Heart right ventricle (tissue), 16 donors: ENCODE results near the gene HCAR2. TPM values are rescaled to one million over a fixed set of nuclear protein-coding genes. Genes with fewer than 3 reads are reported as not detected.

ENCODE experiments used
- ATAC-seq, 8 donors: fragments of 200-7000 bp; cut with Tn5 transposase; one replicate each; pipeline ENCODE4 v1.9.1; 2020; ENCODE audit warnings: mild to moderate bottlenecking in 8 of 8, moderate library complexity in 8 of 8, moderate number of reproducible peaks in 1 of 8
- DNase-seq, 2 donors: peaks; one replicate each; pipeline ENCODE4 v3.0.0-alpha.2; 2020
- H3K27ac ChIP-seq, 10 donors: fragments of 200-600 bp; sonication (generic) in 2 of 10; one replicate each; pipeline versions ENCODE4 v1.5.0 to v1.8.0; 2020 to 2022; ENCODE audit warnings: mild to moderate bottlenecking in 3 of 10
- H3K27me3 ChIP-seq, 7 donors: fragments of 200-600 bp; one replicate each; pipeline ENCODE4 v1.8.0; 2021 to 2022; ENCODE audit warnings: mild to moderate bottlenecking in 2 of 7
- H3K36me3 ChIP-seq, 9 donors: fragments of 200-600 bp; sonication (generic) in 1 of 9; one replicate each; pipeline versions ENCODE4 v1.5.0 to v1.8.0; 2020 to 2022; ENCODE audit warnings: mild to moderate bottlenecking in 2 of 9
- H3K4me1 ChIP-seq, 9 donors: fragments of 200-600 bp; sonication (generic) in 1 of 9; one replicate each; pipeline versions ENCODE4 v1.5.0 to v1.8.0; 2020 to 2022; ENCODE audit warnings: mild to moderate bottlenecking in 4 of 9
- H3K4me3 ChIP-seq, 10 donors: fragments of 200-600 bp; sonication (generic) in 2 of 10; one replicate each; pipeline versions ENCODE4 v1.5.0 to v1.8.0; 2020 to 2022; ENCODE audit warnings: mild to moderate bottlenecking in 7 of 10, moderate library complexity in 2 of 10
- H3K9me3 ChIP-seq, 11 donors: fragments of 200-600 bp in 10 of 11; sonication (generic) in 2 of 11; one replicate each; pipeline versions ENCODE4 v1.5.0 to v1.8.0; 2013 to 2022; ENCODE audit warnings: mild to moderate bottlenecking in 2 of 11, control low read depth in 1 of 11, moderate library complexity in 1 of 11
- WGBS, 2 donors: extraction: QIAGEN DNeasy Blood & Tissue Kit; methylation state at CpG; one replicate each; pipeline ENCODE4 v1.1.7; 2013; ENCODE audit warnings: inconsistent platforms in 1 of 2; 5-methylcytosine and 5-hydroxymethylcytosine counted together
- intact Hi-C, 10 donors: fragments of 100-400 bp; cut with DNase I; formaldehyde crosslinking; loops; one replicate each; pipeline versions ENCODE4 v1.11.1 to v1.14.2; 2022
- polyA plus RNA-seq, 2 donors: library from polyadenylated mRNA; stranded (reverse); fragments of 200-250 nt; gene quantifications; one replicate each; pipeline ENCODE4 v1.2.3, GENCODE V29; 2013
- total RNA-seq, 10 donors: library from RNA; stranded (reverse); fragmentation: NEBNext Ultra II Directional in 3 of 10; extraction: Animal tissue kit (Norgen Biotek cat#: 25700) in 3 of 10; gene quantifications; one replicate each; pipeline versions ENCODE4 v1.2.1 to v1.2.4, GENCODE V29; 2021 to 2023
- TF ChIP-seq, protein P1 (sequence below), 9 donors: fragments of 200-600 bp; sonication (generic) in 2 of 9; IDR thresholded peaks; one replicate each; pipeline versions ENCODE4 v1.5.0 to v1.8.0; 2021 to 2022; ENCODE audit warnings: antibody characterized with exemption in 9 of 9, mild to moderate bottlenecking in 5 of 9, moderate library complexity in 1 of 9
- donor health status: Arrhythmogenic right ventricular cardiomyopathy.
- donor health status: ischemic (EF 13 %, LVEDD 7.1; RV severe dilation, severe dysfunction).
- donor health status: healthy with polysubstance abuse.
- donor health status: DM: no; HTN: yes; CAD: no.
- donor health status: DM: no; HTN: no; CAD: no.
- donor health status: ischemic (EF 25% LVEDD 6.9; RV normal size, moderate dysfunction).
- donor health status: ischemic (EF 25% LVEDD 5.7; RV mildly dilated, moderate dysfunction).
- donor health status: healthy.
- donor health status: DM: yes; HTN: yes; CAD: no.
- donor health status: Ischemic cardiomyopathy.
- donor health status: ischemic (EF 35%, LVEDD 5.7; RV mildly dilated, moderate dysfunction).
- donor health status: nonischemic (EF 11% LVEDD 7.7; RV severe dilation, severe dysfunction).
- donor health status: DM: yes; HTN: yes; CAD: no.
- donor health status: PGD.
- donor health status: ischemic (EF 29% LVEDD 5.4; RV normal size, mild dysfunction).
- donor health status: nonischemic (EF 23%, LVEDD 6.1; RV moderate dilation, normal function).

The HCAR2 gene
- total and polyA plus RNA-seq, 12 donors = 0.13 to 1.5 (median 0.40) TPM; not detected in 4

DNA sequence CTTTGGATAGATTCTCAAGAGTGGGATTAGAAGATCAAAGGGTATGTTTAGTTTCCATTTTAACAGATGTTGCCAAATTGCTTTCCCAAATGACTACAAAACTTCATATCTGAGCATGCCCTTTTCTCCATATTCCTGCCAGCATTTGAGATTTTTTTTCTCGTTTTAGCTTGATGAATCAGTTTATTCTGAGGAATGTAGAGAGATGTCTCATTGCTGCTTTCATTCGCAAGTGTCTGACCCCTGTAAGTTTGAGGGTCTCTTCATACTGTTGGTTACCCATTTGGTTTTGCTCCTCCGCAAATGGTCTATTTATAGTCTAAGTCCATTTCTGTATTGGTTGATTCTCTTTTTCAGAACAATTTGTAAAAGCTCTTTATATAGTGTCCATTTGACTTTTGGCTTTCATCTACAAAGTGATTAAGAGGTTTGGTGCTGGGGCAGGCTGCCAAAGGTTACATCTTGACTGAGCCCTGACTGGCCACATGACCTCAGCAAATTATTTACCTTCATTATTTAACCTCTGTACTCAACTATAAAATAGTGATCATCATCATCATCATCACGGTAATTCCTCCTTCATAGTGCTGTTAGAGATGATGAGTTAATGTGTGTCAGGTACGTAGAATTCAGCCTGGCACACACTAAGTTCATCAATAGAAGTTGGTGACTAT is 33.6 kb downstream of the HCAR2 start:
- no peak for ATAC-seq
- Histone ChIP-seq H3K36me3 (no peaks in the 10 kb centered on the region), H3K9me3 (no peaks in the 10 kb centered on the region), H3K4me1 (no peaks in the 10 kb centered on the region), H3K4me3 (no peak overlapping the region), H3K27ac (no peak overlapping the region), H3K27me3 (no peaks in the 10 kb centered on the region)
- no peak for DNase-seq
- TF ChIP-seq, protein P1, sequence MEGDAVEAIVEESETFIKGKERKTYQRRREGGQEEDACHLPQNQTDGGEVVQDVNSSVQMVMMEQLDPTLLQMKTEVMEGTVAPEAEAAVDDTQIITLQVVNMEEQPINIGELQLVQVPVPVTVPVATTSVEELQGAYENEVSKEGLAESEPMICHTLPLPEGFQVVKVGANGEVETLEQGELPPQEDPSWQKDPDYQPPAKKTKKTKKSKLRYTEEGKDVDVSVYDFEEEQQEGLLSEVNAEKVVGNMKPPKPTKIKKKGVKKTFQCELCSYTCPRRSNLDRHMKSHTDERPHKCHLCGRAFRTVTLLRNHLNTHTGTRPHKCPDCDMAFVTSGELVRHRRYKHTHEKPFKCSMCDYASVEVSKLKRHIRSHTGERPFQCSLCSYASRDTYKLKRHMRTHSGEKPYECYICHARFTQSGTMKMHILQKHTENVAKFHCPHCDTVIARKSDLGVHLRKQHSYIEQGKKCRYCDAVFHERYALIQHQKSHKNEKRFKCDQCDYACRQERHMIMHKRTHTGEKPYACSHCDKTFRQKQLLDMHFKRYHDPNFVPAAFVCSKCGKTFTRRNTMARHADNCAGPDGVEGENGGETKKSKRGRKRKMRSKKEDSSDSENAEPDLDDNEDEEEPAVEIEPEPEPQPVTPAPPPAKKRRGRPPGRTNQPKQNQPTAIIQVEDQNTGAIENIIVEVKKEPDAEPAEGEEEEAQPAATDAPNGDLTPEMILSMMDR (IDR thresholded peaks at IDR 0.05) = no peak
- intact Hi-C loops = no loop called here
- WGBS, 2 donors = 69 to 78% methylated on average over 5 of the region's 5 CpGs

- DNase-seq (no peak), ATAC-seq (no peak)
- no peak overlapping the region for H3K27ac ChIP-seq
- H3K9me3 ChIP-seq = no peaks in the 10 kb centered on the region
- no peaks in the 10 kb centered on the region for H3K27me3 ChIP-seq
- no peaks in the 10 kb centered on the region for H3K4me1 ChIP-seq
- WGBS, 2 donors = 82 to 83% methylated on average over 2 of the region's 2 CpGs
- TF ChIP-seq, protein P1 (IDR thresholded peaks at IDR 0.05) = no peak
- no peak overlapping the region for H3K4me3 ChIP-seq
- no peaks in the 10 kb centered on the region for H3K36me3 ChIP-seq
- intact Hi-C loops = no loop called here
Measured at GRCh38 chr12:122668268-122668667, 34.9 kb downstream of the HCAR2 start.

DNA sequence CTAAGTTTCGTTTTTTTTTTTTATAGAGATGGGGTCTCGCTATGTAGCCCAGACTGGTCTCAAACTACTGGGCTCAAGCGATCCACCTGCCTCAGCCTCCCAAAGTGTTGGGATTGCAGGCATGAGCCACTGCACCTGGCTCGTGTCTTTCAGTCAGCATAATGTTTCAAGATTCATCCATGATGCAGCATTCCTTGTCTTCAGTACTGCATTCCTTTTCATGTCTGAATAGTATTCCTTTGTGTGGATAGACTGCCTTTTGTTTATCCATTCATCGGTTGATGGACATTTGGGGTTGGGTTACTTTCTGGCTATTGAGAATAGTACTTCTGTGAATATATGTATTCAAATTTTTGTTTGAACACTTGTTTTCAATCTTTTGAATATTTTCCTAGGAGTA is 37.4 kb downstream of the HCAR2 start:
- 93 to 95% methylated on average over 5 of the region's 5 CpGs for WGBS, 2 donors
- no peak for ATAC-seq
- no peaks in the 10 kb centered on the region for H3K9me3 ChIP-seq
- intact Hi-C loops = no loop called here
- DNase-seq = no peak
- H3K27me3 ChIP-seq = no peaks in the 10 kb centered on the region
- no peaks in the 10 kb centered on the region for H3K36me3 ChIP-seq
- H3K27ac ChIP-seq = no peak overlapping the region
- H3K4me1 ChIP-seq = no peaks in the 10 kb centered on the region
- H3K4me3 ChIP-seq = no peak overlapping the region
- TF ChIP-seq, protein P1 (IDR thresholded peaks at IDR 0.05) = no peak

- no peak for DNase-seq
- Histone ChIP-seq H3K9me3 (no peaks in the 10 kb centered on the region), H3K4me3 (no peak overlapping the region), H3K27me3 (no peaks in the 10 kb centered on the region), H3K4me1 (no peaks in the 10 kb centered on the region), H3K27ac (no peak overlapping the region), H3K36me3 (no peaks in the 10 kb centered on the region)
- intact Hi-C loops = no loop called here
- TF ChIP-seq, protein P1 (IDR thresholded peaks at IDR 0.05) = no peak
- ATAC-seq = no peak
- 88% methylated on average over 8 of the region's 8 CpGs for WGBS, 2 donors
Measured at GRCh38 chr12:122665349-122665748, 37.8 kb downstream of the HCAR2 start.
